Measurements from ENCODE around the gene FOSB. TPM values are rescaled to one million over a fixed set of nuclear protein-coding genes. Genes with fewer than 3 reads are reported as not detected.

FOSB gene
- total RNA-seq, 3 donors from 2014 or later = 29.8 to 109 (median 38.4) TPM

GRCh38 chr19:45472563-45473366 is 5.0 kb downstream of the FOSB start:
- intact Hi-C loops (cut with DNase I; ENCODE audit: low total_unique reads) = loop anchor here (10.0 kb wide), 1 partner anchor 48 kb away; the partner anchor contains the start of gene ERCC1
- no peaks in the 10 kb centered on the region for H3K27me3 ChIP-seq
- DNase-seq (ENCODE audit: low spot score in 2 of 2) = no peak
- no peak overlapping the region for H3K27ac ChIP-seq
- peak overlapping the region; percentile 27 to 85 (median 54) for H3K4me3 ChIP-seq
- H3K4me1 ChIP-seq = peaks cover 0 to 5% of the 10 kb centered on the region in 2 donors
- no peaks in the 10 kb centered on the region for H3K9me3 ChIP-seq
- TF ChIP-seq POLR2AphosphoS5 (IDR thresholded peaks at IDR 0.05) (peak in 1 of 3 donors; percentile 98), POLR2A (IDR thresholded peaks at IDR 0.05) (peak; percentile 2), CTCF (IDR thresholded peaks at IDR 0.05) (no peak)
- H3K36me3 ChIP-seq = no peaks in the 10 kb centered on the region

- Histone ChIP-seq H3K9me3 (no peaks in the 10 kb centered on the region), H3K36me3 (no peaks in the 10 kb centered on the region), H3K27ac (no peak overlapping the region), H3K4me1 (peaks cover 0 to 5% of the 10 kb centered on the region in 2 donors), H3K27me3 (no peaks in the 10 kb centered on the region), H3K4me3 (peak overlapping the region in 1 of 3 donors; percentile 54)
- no peak for DNase-seq (ENCODE audit: low spot score in 2 of 2)
- intact Hi-C loops (cut with DNase I; ENCODE audit: low total_unique reads) = loop anchor here (10.0 kb wide), 1 partner anchor 49 kb away; the partner anchor contains the start of gene ERCC1
- TF ChIP-seq POLR2A (IDR thresholded peaks at IDR 0.05) = no peak
- no peak for TF ChIP-seq CTCF (IDR thresholded peaks at IDR 0.05)
- no peak for TF ChIP-seq POLR2AphosphoS5 (IDR thresholded peaks at IDR 0.05)
Measured at GRCh38 chr19:45473367-45473681, 5.5 kb downstream of the FOSB start.

- H3K27me3 ChIP-seq = no peaks in the 10 kb centered on the region
- intact Hi-C loops (cut with DNase I; ENCODE audit: low total_unique reads) = loop anchor here (10.0 kb wide), 1 partner anchor 49 kb away; the partner anchor contains the start of gene ERCC1
- H3K36me3 ChIP-seq = no peaks in the 10 kb centered on the region
- H3K4me3 ChIP-seq = no peak overlapping the region
- no peaks in the 10 kb centered on the region for H3K9me3 ChIP-seq
- peak in 2 of 3 donors; percentile 31 to 95 for TF ChIP-seq POLR2AphosphoS5 (IDR thresholded peaks at IDR 0.05)
- no peak for TF ChIP-seq POLR2A (IDR thresholded peaks at IDR 0.05)
- TF ChIP-seq CTCF (IDR thresholded peaks at IDR 0.05) = no peak
- no peak overlapping the region for H3K27ac ChIP-seq
- DNase-seq (ENCODE audit: low spot score in 2 of 2) = no peak
- H3K4me1 ChIP-seq = peaks cover 0 to 5% of the 10 kb centered on the region in 2 donors
Measured at GRCh38 chr19:45473682-45474605, 6.1 kb downstream of the FOSB start.

- intact Hi-C loops (cut with DNase I; ENCODE audit: low total_unique reads) = loop anchor here (10.0 kb wide), 1 partner anchor 50 kb away; the partner anchor contains the start of gene ERCC1
- Histone ChIP-seq H3K4me3 (no peak overlapping the region), H3K4me1 (peaks cover 0 to 5% of the 10 kb centered on the region in 2 donors), H3K36me3 (no peaks in the 10 kb centered on the region), H3K27me3 (no peaks in the 10 kb centered on the region), H3K9me3 (no peaks in the 10 kb centered on the region), H3K27ac (no peak overlapping the region)
- TF ChIP-seq POLR2A (IDR thresholded peaks at IDR 0.05) (no peak), POLR2AphosphoS5 (IDR thresholded peaks at IDR 0.05) (peak in 1 of 3 donors; percentile 66)
- DNase-seq (ENCODE audit: low spot score in 2 of 2) = no peak
Measured at GRCh38 chr19:45474606-45475521, 7.1 kb downstream of the FOSB start.

Data from breast epithelium (tissue), 4 donors.